H9 (cell line): ENCODE measurements around the gene TAF1. TPM values are rescaled to one million over a fixed set of nuclear protein-coding genes. Genes with fewer than 3 reads are reported as not detected.

ENCODE experiments used
- DNase-seq: peaks from one replicate; pipeline ENCODE4 v3.0.0-alpha.2; 2017
- H2AFZ ChIP-seq: one replicate; pipeline ENCODE4 v1.6.1; 2013; ENCODE audit warnings: mild to moderate bottlenecking, low read length, control low read depth, moderate library complexity
- H2AK5ac ChIP-seq: 2 replicates; pipeline ENCODE4 v1.6.1; 2013; ENCODE audit warnings: low read length, control low read depth, mixed read lengths; ENCODE audit not compliant: insufficient read length
- H2BK120ac ChIP-seq: one replicate; pipeline ENCODE4 v1.6.1; 2013; ENCODE audit warnings: low read depth, mild to moderate bottlenecking, low read length, control low read depth, inconsistent platforms; ENCODE audit not compliant: poor library complexity, severe bottlenecking
- H2BK12ac ChIP-seq: 2 replicates; pipeline ENCODE4 v1.6.1; 2013; ENCODE audit warnings: low read length, control low read depth, mixed read lengths, low read depth; ENCODE audit not compliant: insufficient read length
- H2BK15ac ChIP-seq: 2 replicates; pipeline ENCODE4 v1.6.1; 2013; ENCODE audit warnings: low read depth, low read length, control low read depth
- H2BK20ac ChIP-seq: one replicate; pipeline ENCODE4 v1.6.1; 2013; ENCODE audit warnings: low read depth, mild to moderate bottlenecking, low read length, control low read depth, inconsistent platforms; ENCODE audit not compliant: poor library complexity, severe bottlenecking
- H2BK5ac ChIP-seq: 2 replicates; pipeline ENCODE4 v1.6.1; 2013; ENCODE audit warnings: low read length, control low read depth, mixed read lengths; ENCODE audit not compliant: insufficient read length
- H3K14ac ChIP-seq: 2 replicates; pipeline ENCODE4 v1.6.1; 2013; ENCODE audit warnings: low read length, control low read depth; ENCODE audit not compliant: insufficient read depth
- H3K18ac ChIP-seq: 2 replicates; pipeline ENCODE4 v1.6.1; 2013; ENCODE audit warnings: low read depth, mild to moderate bottlenecking, mixed read lengths, low read length, control low read depth; ENCODE audit not compliant: insufficient read length
- H3K23ac ChIP-seq: 2 replicates; pipeline ENCODE4 v1.6.1; 2013; ENCODE audit warnings: low read length, control low read depth, mixed read lengths, low read depth; ENCODE audit not compliant: insufficient read length
- H3K23me2 ChIP-seq: 2 replicates; pipeline ENCODE4 v1.6.1; 2013; ENCODE audit warnings: low read depth, mild to moderate bottlenecking, mixed read lengths, low read length, control low read depth; ENCODE audit not compliant: insufficient read length, poor library complexity, severe bottlenecking
- H3K27ac ChIP-seq: 2 replicates; pipeline ENCODE4 v1.5.1; 2013; ENCODE audit warnings: low read length, control low read depth, mixed read lengths, low read depth; ENCODE audit not compliant: insufficient read length
- H3K27me3 ChIP-seq: 2 replicates; pipeline ENCODE4 v1.6.1; 2013; ENCODE audit warnings: low read length, control low read depth, inconsistent platforms; ENCODE audit not compliant: insufficient read depth
- H3K4ac ChIP-seq: 2 replicates; pipeline ENCODE4 v1.6.1; 2013; ENCODE audit warnings: low read depth, mild to moderate bottlenecking, control low read depth, inconsistent platforms, low read length, moderate library complexity
- H3K4me1 ChIP-seq: 2 replicates; pipeline ENCODE4 v1.6.1; 2013; ENCODE audit warnings: low read length, control low read depth, inconsistent platforms; ENCODE audit not compliant: insufficient read depth
- H3K4me2 ChIP-seq: 2 replicates; pipeline ENCODE4 v1.6.1; 2013; ENCODE audit warnings: low read length, control low read depth, mixed read lengths; ENCODE audit not compliant: insufficient read length, insufficient read depth
- H3K56ac ChIP-seq: 2 replicates; pipeline ENCODE4 v1.6.1; 2013; ENCODE audit warnings: low read depth, mild to moderate bottlenecking, mixed read lengths, low read length, control low read depth; ENCODE audit not compliant: insufficient read length
- H3K79me1 ChIP-seq: 2 replicates; pipeline ENCODE4 v1.6.1; 2013; ENCODE audit warnings: low read depth, mild to moderate bottlenecking, moderate library complexity, low read length, control low read depth, inconsistent platforms; ENCODE audit not compliant: insufficient read depth, poor library complexity, severe bottlenecking
- H3K79me2 ChIP-seq: 2 replicates; pipeline ENCODE4 v1.6.1; 2013; ENCODE audit warnings: low read length, control low read depth, inconsistent platforms; ENCODE audit not compliant: insufficient read depth
- H3K9ac ChIP-seq: 2 replicates; pipeline ENCODE4 v1.6.1; 2013; ENCODE audit warnings: low read length, control low read depth, mixed read lengths; ENCODE audit not compliant: insufficient read length; ENCODE audit errors: extremely low read depth
- H3K9me3 ChIP-seq: one replicate; pipeline ENCODE4 v1.6.1; 2013; ENCODE audit warnings: low read depth, low read length, inconsistent platforms; ENCODE audit not compliant: control insufficient read depth
- H3T11ph ChIP-seq: one replicate; pipeline ENCODE4 v1.6.1; 2013; ENCODE audit warnings: mild to moderate bottlenecking, low read length, control low read depth, inconsistent platforms
- H4K20me1 ChIP-seq: one replicate; pipeline ENCODE4 v1.6.1; 2013; ENCODE audit not compliant: control insufficient read depth, insufficient read length, insufficient read depth
- H4K5ac ChIP-seq: 2 replicates; pipeline ENCODE4 v1.6.1; 2013; ENCODE audit warnings: low read depth, mild to moderate bottlenecking, mixed read lengths, low read length, control low read depth; ENCODE audit not compliant: insufficient read length
- H4K8ac ChIP-seq: replicated peaks from 2 replicates; pipeline ENCODE4 v1.6.1; 2013; ENCODE audit warnings: low read length, control low read depth, mixed read lengths, low read depth; ENCODE audit not compliant: insufficient read length
- H4K91ac ChIP-seq: 2 replicates; pipeline ENCODE4 v1.6.1; 2013; ENCODE audit warnings: low read depth, mild to moderate bottlenecking, moderate library complexity, mixed read lengths, low read length, control low read depth; ENCODE audit not compliant: insufficient read length
- H3K27ac Mint-ChIP-seq, 3 experiments: 2 replicates in 2 of 3; 3 replicates in 1 of 3; pipeline ENCODE4 v1.8.0; 2020 to 2021; ENCODE audit warnings: mixed read lengths in 3 of 3, mild to moderate bottlenecking in 1 of 3, moderate library complexity in 1 of 3
- H3K27me3 Mint-ChIP-seq: 2 replicates; pipeline ENCODE4 v1.8.0; 2021; ENCODE audit warnings: low read depth, mild to moderate bottlenecking, moderate library complexity, mixed read lengths
- H3K36me3 Mint-ChIP-seq, 3 experiments: 2 replicates in 2 of 3; 3 replicates in 1 of 3; pipeline ENCODE4 v1.8.0; 2020 to 2021; ENCODE audit warnings: low read depth in 3 of 3, mixed read lengths in 3 of 3; ENCODE audit not compliant: insufficient read depth in 1 of 3
- H3K4me1 Mint-ChIP-seq, 2 experiments: 2 replicates each; pipeline ENCODE4 v1.8.0; 2020; ENCODE audit warnings: mixed read lengths in 2 of 2
- H3K4me3 Mint-ChIP-seq, 2 experiments: 2 replicates in 1 of 2; 3 replicates in 1 of 2; pipeline ENCODE4 v1.8.0; 2020 to 2021; ENCODE audit warnings: mild to moderate bottlenecking in 2 of 2, mixed read lengths in 2 of 2, moderate library complexity in 1 of 2
- H3K9me3 Mint-ChIP-seq, 2 experiments: 2 replicates in 1 of 2; 3 replicates in 1 of 2; pipeline ENCODE4 v1.8.0; 2020; ENCODE audit warnings: mild to moderate bottlenecking in 2 of 2, mixed read lengths in 2 of 2, moderate library complexity in 1 of 2
- CTCF ChIP-seq: fragments of 200-600 bp; sonication (generic); conservative IDR thresholded peaks from 3 replicates; pipeline ENCODE4 v1.8.0; 2021; ENCODE audit warnings: antibody characterized with exemption, mild to moderate bottlenecking
- WGBS: extraction: QIAGEN DNeasy Blood & Tissue Kit; methylation state at CpG from one replicate; pipeline ENCODE4 v1.1.7; 2013; ENCODE audit warnings: missing lambda C conversion rate, low lambda C conversion rate, mixed read lengths; ENCODE audit not compliant: insufficient read length; ENCODE audit errors: extremely low coverage; 5-methylcytosine and 5-hydroxymethylcytosine counted together
- total RNA-seq: library from RNA; stranded (reverse); gene quantifications from 2 replicates; pipeline ENCODE4 v1.2.1, GENCODE V29; 2021

TAF1 gene
- total RNA-seq, 1 experiment from 2014 or later: 32.2 TPM

DNA sequence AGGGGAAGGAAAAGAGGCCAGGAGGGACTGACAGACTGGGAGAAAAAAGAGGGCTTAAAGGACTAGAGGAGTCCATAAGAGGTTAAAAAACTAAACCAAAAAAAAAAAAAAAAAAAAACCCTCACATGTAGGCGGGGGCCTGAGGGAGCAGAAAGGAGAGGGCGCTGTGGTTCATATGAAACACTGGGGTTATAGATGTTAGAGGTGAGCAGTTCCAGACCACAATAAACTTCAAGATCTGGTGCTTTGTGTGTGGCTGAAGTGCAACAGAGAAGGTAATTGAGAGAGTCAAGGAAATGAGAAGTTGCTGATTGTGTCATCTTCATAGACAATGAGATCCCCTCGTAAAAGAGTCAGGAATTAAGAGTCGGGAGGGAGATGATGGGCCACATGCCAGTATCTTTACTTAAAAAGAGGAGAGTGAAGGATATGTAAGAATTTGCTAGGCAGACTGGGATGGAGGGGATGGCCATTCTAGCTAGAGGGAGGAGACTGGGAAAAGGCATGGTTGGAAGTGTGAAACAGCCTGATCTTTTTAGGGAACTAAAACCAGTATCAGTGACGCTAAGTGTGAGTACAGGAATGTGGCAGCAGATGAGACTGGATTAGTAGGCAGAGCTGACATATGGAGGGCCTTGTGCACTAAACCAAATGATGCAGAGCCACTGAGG lies 148.3 kb downstream of the TAF1 start:
- no peaks in the 10 kb centered on the region for H4K20me1 ChIP-seq
- no peak for TF ChIP-seq CTCF
- no peak overlapping the region for H3K27ac ChIP-seq
- H3K23ac ChIP-seq: no peak overlapping the region
- no peaks in the 10 kb centered on the region for H3K79me1 ChIP-seq
- no peak overlapping the region for H3K4ac ChIP-seq
- peaks cover 36% of the 10 kb centered on the region for H3K9me3 ChIP-seq
- no peak for DNase-seq
- no CpG with 5 or more reads among the region's 5 CpGs for WGBS
- no peak overlapping the region for H2BK20ac ChIP-seq
- no peak overlapping the region for H3T11ph ChIP-seq
- peaks cover 0 to 7% of the 10 kb centered on the region in 2 experiments; a peak in 3 of 4 replicates for H3K4me1 Mint-ChIP-seq
- no peak overlapping the region for H3K14ac ChIP-seq
- no peak overlapping the region for H3K18ac ChIP-seq
- no peak overlapping the region for H3K9ac ChIP-seq
- no peak overlapping the region for H4K91ac ChIP-seq
- no peaks in the 10 kb centered on the region for H3K23me2 ChIP-seq
- no peak overlapping the region for H4K8ac ChIP-seq
- no peak overlapping the region for H3K27ac Mint-ChIP-seq
- no peaks in the 10 kb centered on the region for H3K79me2 ChIP-seq
- H3K9me3 Mint-ChIP-seq: peaks cover 58 to 60% of the 10 kb centered on the region in 2 experiments
- no peak overlapping the region for H2BK15ac ChIP-seq
- no peak overlapping the region for H2AK5ac ChIP-seq
- no peak overlapping the region for H2BK5ac ChIP-seq
- H3K27me3 Mint-ChIP-seq: no peaks in the 10 kb centered on the region; the same call in 1 of the 2 replicates
- no peak overlapping the region for H3K4me2 ChIP-seq
- no peak overlapping the region for H4K5ac ChIP-seq
- H2BK12ac ChIP-seq: no peak overlapping the region
- H3K56ac ChIP-seq: no peak overlapping the region
- no peak overlapping the region for H3K4me3 Mint-ChIP-seq
- no peaks in the 10 kb centered on the region for H3K27me3 ChIP-seq
- H2BK120ac ChIP-seq: no peak overlapping the region
- H3K36me3 Mint-ChIP-seq: peaks cover 0 to 4% (median 3%) of the 10 kb centered on the region in 3 experiments; a peak in 5 of 7 replicates
- no peak overlapping the region for H2AFZ ChIP-seq
- H3K4me1 ChIP-seq: no peaks in the 10 kb centered on the region
